Ovary (tissue), 3 donors: ENCODE results near the gene ATAD3B.

Experiments
- CTCF ChIP-seq, 3 donors: fragments of 450-650 bp in 2 of 3; fragments of 200-600 bp in 1 of 3; IDR thresholded peaks; one replicate each; pipeline versions ENCODE4 v1.5.1 to v1.8.0; 2016 to 2022; ENCODE audit warnings: antibody characterized with exemption in 3 of 3, mild to moderate bottlenecking in 1 of 3
- EP300 ChIP-seq: sonication (generic); formaldehyde crosslinking; IDR thresholded peaks from one replicate; pipeline ENCODE4 v1.6.1; 2017; ENCODE audit warnings: antibody characterized with exemption
- POLR2A ChIP-seq: fragments of 450-650 bp; IDR thresholded peaks from one replicate; pipeline ENCODE4 v1.6.1; 2017; ENCODE audit warnings: antibody characterized with exemption, mild to moderate bottlenecking, moderate library complexity
- donor health status: DM: no; HTN: no; CAD: no.

DNA sequence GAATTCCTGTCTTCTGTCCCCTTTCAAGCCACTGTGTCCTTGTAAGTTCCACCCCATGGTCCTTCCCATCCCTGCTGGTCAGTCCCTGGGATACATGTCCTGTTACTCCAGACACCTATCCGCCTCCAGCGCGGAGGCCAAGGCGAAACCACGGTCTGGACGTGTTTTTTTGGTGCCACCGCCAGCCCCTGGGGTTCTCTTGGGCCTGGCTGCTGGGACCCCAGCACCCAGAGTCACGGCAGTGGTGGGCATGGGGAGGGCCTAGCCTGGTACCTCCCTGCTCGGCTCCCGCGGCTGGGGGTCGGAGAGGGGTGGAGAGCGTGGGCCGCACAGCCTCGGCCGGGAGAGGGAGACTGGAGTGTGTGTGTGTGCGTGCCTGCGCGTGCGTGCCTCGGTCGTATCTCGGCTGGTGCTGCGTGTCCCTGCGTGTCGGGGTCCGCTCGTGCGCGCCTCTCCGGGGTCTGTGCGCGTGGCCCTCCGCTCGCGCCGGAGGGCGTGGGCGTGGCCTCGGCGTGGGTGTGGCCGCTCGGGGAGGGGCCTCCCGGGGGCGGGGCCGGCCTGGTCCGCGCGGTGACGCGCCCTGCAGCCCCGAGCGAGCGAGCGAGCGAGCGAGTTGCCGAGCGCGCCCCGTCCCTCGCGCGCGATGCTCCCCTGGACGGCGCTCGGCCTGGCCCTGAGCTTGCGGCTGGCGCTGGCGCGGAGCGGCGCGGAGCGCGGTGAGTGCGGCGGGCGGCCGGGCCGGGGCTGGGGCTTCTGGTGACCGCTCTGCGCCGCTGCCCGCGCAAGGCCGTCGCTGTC, 36.3 kb upstream of the ATAD3B start, which contains the start of gene VWA1:
- TF ChIP-seq CTCF (IDR thresholded peaks at IDR 0.05) (no peak), EP300 (no peak), POLR2A (no peak)
